ENCODE data around the gene USPL1.

DNA sequence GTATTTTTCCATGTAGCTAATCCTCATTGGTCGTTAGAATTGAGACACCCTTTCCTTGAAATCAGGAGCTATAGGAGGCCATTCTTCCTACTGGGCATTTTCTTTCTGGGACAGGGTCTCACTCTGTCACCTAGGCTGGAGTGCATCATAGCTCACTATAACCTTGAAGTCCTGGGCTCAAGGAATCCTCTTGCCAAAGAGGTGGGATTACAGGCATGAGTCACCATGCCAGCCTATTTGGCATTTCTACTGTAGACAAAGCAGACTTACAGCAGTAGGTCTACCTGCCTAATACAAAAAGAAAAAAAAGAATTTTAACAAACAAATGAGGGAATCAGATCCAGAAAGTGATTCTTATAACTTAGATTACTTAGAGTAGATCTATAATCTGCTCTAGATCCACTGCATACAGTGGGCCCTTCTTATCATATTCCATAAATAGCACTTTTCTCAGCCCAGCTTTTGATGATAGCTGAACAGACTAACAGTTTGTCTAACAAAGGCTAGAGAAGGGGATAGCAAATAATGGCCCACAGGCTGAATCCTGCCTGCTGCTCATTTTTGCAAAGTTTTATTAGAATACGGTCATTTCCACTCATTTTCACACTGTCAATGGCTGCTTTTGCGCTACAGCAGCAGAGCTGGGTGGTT is 36.7 kb upstream of the USPL1 start:
- TF ChIP-seq, protein P1, sequence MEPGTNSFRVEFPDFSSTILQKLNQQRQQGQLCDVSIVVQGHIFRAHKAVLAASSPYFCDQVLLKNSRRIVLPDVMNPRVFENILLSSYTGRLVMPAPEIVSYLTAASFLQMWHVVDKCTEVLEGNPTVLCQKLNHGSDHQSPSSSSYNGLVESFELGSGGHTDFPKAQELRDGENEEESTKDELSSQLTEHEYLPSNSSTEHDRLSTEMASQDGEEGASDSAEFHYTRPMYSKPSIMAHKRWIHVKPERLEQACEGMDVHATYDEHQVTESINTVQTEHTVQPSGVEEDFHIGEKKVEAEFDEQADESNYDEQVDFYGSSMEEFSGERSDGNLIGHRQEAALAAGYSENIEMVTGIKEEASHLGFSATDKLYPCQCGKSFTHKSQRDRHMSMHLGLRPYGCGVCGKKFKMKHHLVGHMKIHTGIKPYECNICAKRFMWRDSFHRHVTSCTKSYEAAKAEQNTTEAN (CRISPR knock-in tag; IDR thresholded peaks at IDR 0.05) = no peak
- TF ChIP-seq, protein P2, sequence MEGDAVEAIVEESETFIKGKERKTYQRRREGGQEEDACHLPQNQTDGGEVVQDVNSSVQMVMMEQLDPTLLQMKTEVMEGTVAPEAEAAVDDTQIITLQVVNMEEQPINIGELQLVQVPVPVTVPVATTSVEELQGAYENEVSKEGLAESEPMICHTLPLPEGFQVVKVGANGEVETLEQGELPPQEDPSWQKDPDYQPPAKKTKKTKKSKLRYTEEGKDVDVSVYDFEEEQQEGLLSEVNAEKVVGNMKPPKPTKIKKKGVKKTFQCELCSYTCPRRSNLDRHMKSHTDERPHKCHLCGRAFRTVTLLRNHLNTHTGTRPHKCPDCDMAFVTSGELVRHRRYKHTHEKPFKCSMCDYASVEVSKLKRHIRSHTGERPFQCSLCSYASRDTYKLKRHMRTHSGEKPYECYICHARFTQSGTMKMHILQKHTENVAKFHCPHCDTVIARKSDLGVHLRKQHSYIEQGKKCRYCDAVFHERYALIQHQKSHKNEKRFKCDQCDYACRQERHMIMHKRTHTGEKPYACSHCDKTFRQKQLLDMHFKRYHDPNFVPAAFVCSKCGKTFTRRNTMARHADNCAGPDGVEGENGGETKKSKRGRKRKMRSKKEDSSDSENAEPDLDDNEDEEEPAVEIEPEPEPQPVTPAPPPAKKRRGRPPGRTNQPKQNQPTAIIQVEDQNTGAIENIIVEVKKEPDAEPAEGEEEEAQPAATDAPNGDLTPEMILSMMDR (IDR thresholded peaks at IDR 0.05) = no peak
- TF ChIP-seq, protein P3, sequence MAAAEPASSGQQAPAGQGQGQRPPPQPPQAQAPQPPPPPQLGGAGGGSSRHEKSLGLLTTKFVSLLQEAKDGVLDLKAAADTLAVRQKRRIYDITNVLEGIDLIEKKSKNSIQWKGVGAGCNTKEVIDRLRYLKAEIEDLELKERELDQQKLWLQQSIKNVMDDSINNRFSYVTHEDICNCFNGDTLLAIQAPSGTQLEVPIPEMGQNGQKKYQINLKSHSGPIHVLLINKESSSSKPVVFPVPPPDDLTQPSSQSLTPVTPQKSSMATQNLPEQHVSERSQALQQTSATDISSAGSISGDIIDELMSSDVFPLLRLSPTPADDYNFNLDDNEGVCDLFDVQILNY (CRISPR knock-in tag; IDR thresholded peaks at IDR 0.05) = no peak
- TF ChIP-seq TP53 (CRISPR knock-in tag; IDR thresholded peaks at IDR 0.05) (no peak), ESRRA (CRISPR knock-in tag; IDR thresholded peaks at IDR 0.05; ENCODE audit: borderline replicate concordance) (no peak), TEAD4 (CRISPR knock-in tag; IDR thresholded peaks at IDR 0.05) (no peak), ZNF138 (CRISPR knock-in tag; conservative IDR thresholded peaks at IDR 0.05) (no peak)
- TF ChIP-seq, protein P4, sequence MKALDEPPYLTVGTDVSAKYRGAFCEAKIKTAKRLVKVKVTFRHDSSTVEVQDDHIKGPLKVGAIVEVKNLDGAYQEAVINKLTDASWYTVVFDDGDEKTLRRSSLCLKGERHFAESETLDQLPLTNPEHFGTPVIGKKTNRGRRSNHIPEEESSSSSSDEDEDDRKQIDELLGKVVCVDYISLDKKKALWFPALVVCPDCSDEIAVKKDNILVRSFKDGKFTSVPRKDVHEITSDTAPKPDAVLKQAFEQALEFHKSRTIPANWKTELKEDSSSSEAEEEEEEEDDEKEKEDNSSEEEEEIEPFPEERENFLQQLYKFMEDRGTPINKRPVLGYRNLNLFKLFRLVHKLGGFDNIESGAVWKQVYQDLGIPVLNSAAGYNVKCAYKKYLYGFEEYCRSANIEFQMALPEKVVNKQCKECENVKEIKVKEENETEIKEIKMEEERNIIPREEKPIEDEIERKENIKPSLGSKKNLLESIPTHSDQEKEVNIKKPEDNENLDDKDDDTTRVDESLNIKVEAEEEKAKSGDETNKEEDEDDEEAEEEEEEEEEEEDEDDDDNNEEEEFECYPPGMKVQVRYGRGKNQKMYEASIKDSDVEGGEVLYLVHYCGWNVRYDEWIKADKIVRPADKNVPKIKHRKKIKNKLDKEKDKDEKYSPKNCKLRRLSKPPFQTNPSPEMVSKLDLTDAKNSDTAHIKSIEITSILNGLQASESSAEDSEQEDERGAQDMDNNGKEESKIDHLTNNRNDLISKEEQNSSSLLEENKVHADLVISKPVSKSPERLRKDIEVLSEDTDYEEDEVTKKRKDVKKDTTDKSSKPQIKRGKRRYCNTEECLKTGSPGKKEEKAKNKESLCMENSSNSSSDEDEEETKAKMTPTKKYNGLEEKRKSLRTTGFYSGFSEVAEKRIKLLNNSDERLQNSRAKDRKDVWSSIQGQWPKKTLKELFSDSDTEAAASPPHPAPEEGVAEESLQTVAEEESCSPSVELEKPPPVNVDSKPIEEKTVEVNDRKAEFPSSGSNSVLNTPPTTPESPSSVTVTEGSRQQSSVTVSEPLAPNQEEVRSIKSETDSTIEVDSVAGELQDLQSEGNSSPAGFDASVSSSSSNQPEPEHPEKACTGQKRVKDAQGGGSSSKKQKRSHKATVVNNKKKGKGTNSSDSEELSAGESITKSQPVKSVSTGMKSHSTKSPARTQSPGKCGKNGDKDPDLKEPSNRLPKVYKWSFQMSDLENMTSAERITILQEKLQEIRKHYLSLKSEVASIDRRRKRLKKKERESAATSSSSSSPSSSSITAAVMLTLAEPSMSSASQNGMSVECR (CRISPR knock-in tag; IDR thresholded peaks at IDR 0.05; ENCODE audit: borderline replicate concordance) = no peak
- TF ChIP-seq, protein P5, sequence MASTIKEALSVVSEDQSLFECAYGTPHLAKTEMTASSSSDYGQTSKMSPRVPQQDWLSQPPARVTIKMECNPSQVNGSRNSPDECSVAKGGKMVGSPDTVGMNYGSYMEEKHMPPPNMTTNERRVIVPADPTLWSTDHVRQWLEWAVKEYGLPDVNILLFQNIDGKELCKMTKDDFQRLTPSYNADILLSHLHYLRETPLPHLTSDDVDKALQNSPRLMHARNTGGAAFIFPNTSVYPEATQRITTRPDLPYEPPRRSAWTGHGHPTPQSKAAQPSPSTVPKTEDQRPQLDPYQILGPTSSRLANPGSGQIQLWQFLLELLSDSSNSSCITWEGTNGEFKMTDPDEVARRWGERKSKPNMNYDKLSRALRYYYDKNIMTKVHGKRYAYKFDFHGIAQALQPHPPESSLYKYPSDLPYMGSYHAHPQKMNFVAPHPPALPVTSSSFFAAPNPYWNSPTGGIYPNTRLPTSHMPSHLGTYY (CRISPR knock-in tag; IDR thresholded peaks at IDR 0.05) = no peak

All from WTC11 (cell line).